HG02981 (cell line): ENCODE data around the gene KRTAP12-4.
"Not testable (repeated sequence)": the region's sequence is repeated elsewhere in the genome, so short reads cannot be mapped to it uniquely, and the experiment has no call there.

Experiments
- ATAC-seq: cut with Tn5 transposase; IDR thresholded peaks from one replicate; pipeline ENCODE4 v1.9.1; 2021; ENCODE audit warnings: mild to moderate bottlenecking, moderate library complexity; ENCODE audit not compliant: unreplicated experiment

Gene KRTAP12-4

GRCh38 chr21:44687671-44688070 is 33.2 kb upstream of the KRTAP12-4 start:
- ATAC-seq: no peak

GRCh38 chr21:44686843-44687561 is 32.5 kb upstream of the KRTAP12-4 start:
- no peak for ATAC-seq

GRCh38 chr21:44686000-44686781 is 31.7 kb upstream of the KRTAP12-4 start:
- ATAC-seq: no peak

- ATAC-seq: not testable (repeated sequence)
Measured at GRCh38 chr21:44685050-44685449, 30.6 kb upstream of the KRTAP12-4 start.

- ATAC-seq: no peak
Measured at GRCh38 chr21:44684483-44684882, 30.0 kb upstream of the KRTAP12-4 start.

GRCh38 chr21:44684077-44684476 is 29.6 kb upstream of the KRTAP12-4 start:
- ATAC-seq: no peak

GRCh38 chr21:44682580-44683151 is 28.2 kb upstream of the KRTAP12-4 start:
- ATAC-seq: no peak

GRCh38 chr21:44681861-44682579 is 27.6 kb upstream of the KRTAP12-4 start, which contains the start of gene KRTAP12-1:
TSS of gene KRTAP12-1 (minus strand) at chr21:44682163. CDS start at chr21:44682123, 40 bp downstream.
- no peak for ATAC-seq

- no peak for ATAC-seq
Measured at GRCh38 chr21:44681152-44681551, 26.7 kb upstream of the KRTAP12-4 start.

GRCh38 chr21:44677881-44678280 is 23.4 kb upstream of the KRTAP12-4 start:
- ATAC-seq: no peak

GRCh38 chr21:44671911-44672310 is 17.5 kb upstream of the KRTAP12-4 start:
- no peak for ATAC-seq

GRCh38 chr21:44670642-44671432 is 16.4 kb upstream of the KRTAP12-4 start:
- ATAC-seq: no peak

- no peak for ATAC-seq
Measured at GRCh38 chr21:44667612-44668011, 13.2 kb upstream of the KRTAP12-4 start.

- ATAC-seq: no peak
Measured at GRCh38 chr21:44666401-44667320, 12.2 kb upstream of the KRTAP12-4 start, which contains the start of gene KRTAP12-2. TSS of gene KRTAP12-2 (minus strand) at chr21:44666927. CDS start at chr21:44666886, 41 bp downstream.

- ATAC-seq: no peak
Measured at GRCh38 chr21:44664691-44665090, 10.2 kb upstream of the KRTAP12-4 start.

GRCh38 chr21:44661567-44661966 is 7.1 kb upstream of the KRTAP12-4 start:
- not testable (repeated sequence) for ATAC-seq

- ATAC-seq: no peak
Measured at GRCh38 chr21:44658913-44659595, 4.6 kb upstream of the KRTAP12-4 start.

- no peak for ATAC-seq
Measured at GRCh38 chr21:44658541-44658910, 4.1 kb upstream of the KRTAP12-4 start.
